ENCODE measurements around the gene KIF19. TPM values are rescaled to one million over a fixed set of nuclear protein-coding genes. Genes with fewer than 3 reads are reported as not detected.

The KIF19 gene
- total RNA-seq, 2 experiments from 2014 or later: 0.81 to 1.1 TPM

DNA sequence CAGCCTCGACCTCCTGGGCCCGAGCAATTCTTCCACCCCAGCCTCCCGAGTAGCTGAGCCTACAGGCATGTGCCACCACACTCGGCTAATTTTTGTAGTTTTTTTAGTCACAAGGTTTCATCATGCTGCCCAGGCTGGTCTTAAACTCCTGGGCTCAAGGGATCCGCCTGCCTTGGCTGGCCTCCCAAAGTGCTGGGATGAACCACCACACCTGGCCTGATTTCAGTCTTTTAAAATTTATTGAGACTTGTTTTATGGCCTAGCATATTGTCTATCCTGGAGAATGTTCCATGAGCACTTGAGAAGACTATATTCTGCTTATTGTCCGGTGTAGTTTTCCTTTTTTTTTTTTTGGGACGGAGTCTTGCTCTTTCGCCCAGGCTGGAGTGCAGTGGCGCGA lies 33.5 kb upstream of the KIF19 start:
- DNase-seq: no peak
- no peaks in the 10 kb centered on the region for H3K27me3 ChIP-seq (ENCODE audit: control insufficient read depth in 1 of 2, insufficient read depth in 2 of 2, low read length in 2 of 2)
- peaks cover 12% of the 10 kb centered on the region for H3K4me1 ChIP-seq (ENCODE audit: insufficient read depth, low read length)
- TF ChIP-seq, protein P1, sequence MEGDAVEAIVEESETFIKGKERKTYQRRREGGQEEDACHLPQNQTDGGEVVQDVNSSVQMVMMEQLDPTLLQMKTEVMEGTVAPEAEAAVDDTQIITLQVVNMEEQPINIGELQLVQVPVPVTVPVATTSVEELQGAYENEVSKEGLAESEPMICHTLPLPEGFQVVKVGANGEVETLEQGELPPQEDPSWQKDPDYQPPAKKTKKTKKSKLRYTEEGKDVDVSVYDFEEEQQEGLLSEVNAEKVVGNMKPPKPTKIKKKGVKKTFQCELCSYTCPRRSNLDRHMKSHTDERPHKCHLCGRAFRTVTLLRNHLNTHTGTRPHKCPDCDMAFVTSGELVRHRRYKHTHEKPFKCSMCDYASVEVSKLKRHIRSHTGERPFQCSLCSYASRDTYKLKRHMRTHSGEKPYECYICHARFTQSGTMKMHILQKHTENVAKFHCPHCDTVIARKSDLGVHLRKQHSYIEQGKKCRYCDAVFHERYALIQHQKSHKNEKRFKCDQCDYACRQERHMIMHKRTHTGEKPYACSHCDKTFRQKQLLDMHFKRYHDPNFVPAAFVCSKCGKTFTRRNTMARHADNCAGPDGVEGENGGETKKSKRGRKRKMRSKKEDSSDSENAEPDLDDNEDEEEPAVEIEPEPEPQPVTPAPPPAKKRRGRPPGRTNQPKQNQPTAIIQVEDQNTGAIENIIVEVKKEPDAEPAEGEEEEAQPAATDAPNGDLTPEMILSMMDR (IDR thresholded peaks at IDR 0.05): no peak
- H3K9me3 ChIP-seq (ENCODE audit: control insufficient read depth in 1 of 2, insufficient read depth in 1 of 2, low read length in 2 of 2): no peaks in the 10 kb centered on the region
- Mint-ChIP-seq H3K4me1 (ENCODE audit: low read depth) (peaks cover 10% of the 10 kb centered on the region), H3K27me3 (no peaks in the 10 kb centered on the region), H3K27ac (no peak overlapping the region), H3K4me3 (no peak overlapping the region), H3K36me3 (ENCODE audit: low read depth) (no peaks in the 10 kb centered on the region), H3K9me3 (no peaks in the 10 kb centered on the region)
- no peak for ATAC-seq (ENCODE audit: poor library complexity)
- H3K27ac ChIP-seq (ENCODE audit: low read depth in 1 of 2, low read length in 2 of 2): no peak overlapping the region
- intact Hi-C loops (cut with DNase I, micrococcal nuclease): no loop called here
- no peak overlapping the region for H3K4me3 ChIP-seq (ENCODE audit: low read length)
- ChIA-PET POLR2A (no interaction called here), CTCF (no interaction called here)
- H3K36me3 ChIP-seq (ENCODE audit: insufficient read depth, low read length): no peaks in the 10 kb centered on the region

DNA sequence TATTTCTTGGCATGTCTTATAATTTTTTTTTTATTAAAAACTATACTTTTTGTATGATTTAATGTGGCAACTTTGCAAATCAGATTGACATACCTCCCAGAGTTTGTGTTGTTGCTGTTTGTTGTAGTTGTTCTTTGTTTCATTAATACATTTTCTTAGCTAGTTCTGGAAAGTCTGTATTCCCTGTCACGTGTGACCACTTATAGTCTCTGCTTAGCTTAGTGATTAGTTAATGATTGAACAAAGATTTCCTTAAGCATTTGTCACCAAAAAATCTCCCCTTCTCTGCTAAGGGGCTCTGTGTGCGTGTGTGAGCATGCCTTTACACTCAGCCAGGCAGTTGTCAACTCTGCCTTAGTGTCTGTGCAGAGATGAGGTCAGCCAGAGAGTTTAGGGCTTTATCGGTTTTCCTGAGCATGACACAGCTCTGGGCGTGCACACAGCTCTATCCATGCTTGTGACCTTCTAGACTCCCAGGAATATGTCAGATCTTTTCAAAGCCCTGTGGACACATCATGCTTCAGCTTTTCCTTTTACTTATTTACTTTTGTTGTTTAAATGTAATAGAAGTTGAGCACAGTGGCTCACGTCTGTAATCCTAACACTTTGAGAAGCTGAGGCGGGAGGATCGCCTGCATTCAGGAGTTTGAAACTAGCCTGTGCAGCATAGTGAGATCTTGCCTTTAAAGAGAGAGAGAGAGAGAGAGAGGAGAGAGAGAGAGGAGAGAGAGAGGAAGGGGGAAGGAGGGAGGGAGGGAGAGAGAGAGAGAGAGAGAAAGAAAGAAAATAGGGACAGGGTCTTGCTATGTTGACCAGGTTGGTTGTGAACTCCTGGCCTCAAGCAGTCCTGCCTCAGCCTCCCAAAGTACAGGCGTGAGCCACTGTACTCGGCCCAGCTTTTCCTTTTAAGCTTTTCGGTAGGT lies 30.1 kb upstream of the KIF19 start:
- no peak for ATAC-seq (ENCODE audit: poor library complexity)
- H3K27ac ChIP-seq (ENCODE audit: low read depth in 1 of 2, low read length in 2 of 2): no peak overlapping the region

DNA sequence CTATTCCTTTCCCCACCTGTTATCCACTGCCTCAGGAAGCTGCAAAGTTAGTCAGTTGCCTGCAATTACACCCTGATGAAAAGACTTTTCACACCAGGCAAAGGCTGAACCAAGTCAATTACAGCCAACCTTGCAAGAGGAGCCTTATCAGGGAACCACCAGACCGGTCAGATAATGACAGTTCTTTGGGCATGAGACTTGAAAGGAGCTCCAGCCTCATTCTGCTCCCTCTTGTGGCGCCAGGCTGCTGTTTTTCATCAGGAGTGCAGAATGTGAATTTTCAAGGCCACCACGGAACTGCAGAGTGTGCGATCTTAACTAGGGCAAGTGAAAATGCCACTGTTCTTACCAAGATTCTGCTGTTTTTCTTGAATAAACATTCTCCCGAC lies 29.5 kb upstream of the KIF19 start:
- Histone ChIP-seq H3K4me1 (ENCODE audit: insufficient read depth, low read length) (peaks cover 19% of the 10 kb centered on the region), H3K27ac (ENCODE audit: low read depth in 1 of 2, low read length in 2 of 2) (no peak overlapping the region), H3K27me3 (ENCODE audit: control insufficient read depth in 1 of 2, insufficient read depth in 2 of 2, low read length in 2 of 2) (no peaks in the 10 kb centered on the region), H3K36me3 (ENCODE audit: insufficient read depth, low read length) (no peaks in the 10 kb centered on the region), H3K9me3 (ENCODE audit: control insufficient read depth in 1 of 2, insufficient read depth in 1 of 2, low read length in 2 of 2) (no peaks in the 10 kb centered on the region), H3K4me3 (ENCODE audit: low read length) (no peak overlapping the region)
- ChIA-PET POLR2A (interaction anchor here (0.9 to 2.4 kb wide), 4 partner anchors 13 to 84 kb away, joined by 3 to 18 read pairs (median 8); partner anchors contain the start of gene TTYH2), CTCF (interaction anchor here (0.5 to 1.7 kb wide), 3 partner anchors 14 to 86 kb away, joined by 3 to 8 read pairs (median 5); no protein-coding TSS in a partner anchor)
- ATAC-seq (ENCODE audit: poor library complexity) (no peak), DNase-seq (peak in 9 of 14 experiments; percentile 15 to 70 (median 32))
- Mint-ChIP-seq H3K4me1 (ENCODE audit: low read depth) (peaks cover 10% of the 10 kb centered on the region), H3K27me3 (no peaks in the 10 kb centered on the region), H3K36me3 (ENCODE audit: low read depth) (no peaks in the 10 kb centered on the region), H3K9me3 (no peaks in the 10 kb centered on the region), H3K4me3 (no peak overlapping the region), H3K27ac (no peak overlapping the region)
- intact Hi-C loops (cut with DNase I, micrococcal nuclease): loop anchor here in 1 of 2 experiments (1.0 kb wide), 1 partner anchor 86 kb away; no protein-coding TSS in a partner anchor
- TF ChIP-seq, protein P1 (IDR thresholded peaks at IDR 0.05): peak; percentile 50

More for the DNA sequence above, 30.1 kb upstream of the KIF19 start:
- no peak overlapping the region for H3K4me3 ChIP-seq (ENCODE audit: low read length)
- H3K4me1 ChIP-seq (ENCODE audit: insufficient read depth, low read length): peaks cover 13% of the 10 kb centered on the region
- H3K36me3 ChIP-seq (ENCODE audit: insufficient read depth, low read length): no peaks in the 10 kb centered on the region
- H3K36me3 Mint-ChIP-seq (ENCODE audit: low read depth): no peaks in the 10 kb centered on the region
- TF ChIP-seq, protein P1 (IDR thresholded peaks at IDR 0.05): no peak
- no peaks in the 10 kb centered on the region for H3K27me3 ChIP-seq (ENCODE audit: control insufficient read depth in 1 of 2, insufficient read depth in 2 of 2, low read length in 2 of 2)
- no peak overlapping the region for H3K27ac Mint-ChIP-seq
- DNase-seq: no peak
- POLR2A ChIA-PET: interaction anchor here (0.9 to 2.4 kb wide), 4 partner anchors 12 to 83 kb away, joined by 3 to 18 read pairs (median 8); partner anchors contain the start of gene TTYH2
- intact Hi-C loops (cut with DNase I, micrococcal nuclease): loop anchor here in 1 of 2 experiments (1.0 kb wide), 1 partner anchor 86 kb away; no protein-coding TSS in a partner anchor
- CTCF ChIA-PET: interaction anchor here (0.5 to 1.7 kb wide), 5 partner anchors 13 to 96 kb away, joined by 3 to 8 read pairs (median 3); no protein-coding TSS in a partner anchor
- H3K27me3 Mint-ChIP-seq: no peaks in the 10 kb centered on the region
- peaks cover 10% of the 10 kb centered on the region for H3K4me1 Mint-ChIP-seq (ENCODE audit: low read depth)
- no peaks in the 10 kb centered on the region for H3K9me3 ChIP-seq (ENCODE audit: control insufficient read depth in 1 of 2, insufficient read depth in 1 of 2, low read length in 2 of 2)
- no peak overlapping the region for H3K4me3 Mint-ChIP-seq
- H3K9me3 Mint-ChIP-seq: no peaks in the 10 kb centered on the region
